Limb (tissue), 2 donors: ENCODE measurements around the gene ZNF579.
"Not testable (repeated sequence)": the region's sequence is repeated elsewhere in the genome, so short reads cannot be mapped to it uniquely, and the experiment has no call there.

ENCODE experiments used
- DNase-seq, 2 donors: peaks; one replicate each; pipeline ENCODE4 v3.0.0-alpha.2; 2016; ENCODE audit errors: extremely low spot score in 2 of 2

Gene ZNF579

DNA sequence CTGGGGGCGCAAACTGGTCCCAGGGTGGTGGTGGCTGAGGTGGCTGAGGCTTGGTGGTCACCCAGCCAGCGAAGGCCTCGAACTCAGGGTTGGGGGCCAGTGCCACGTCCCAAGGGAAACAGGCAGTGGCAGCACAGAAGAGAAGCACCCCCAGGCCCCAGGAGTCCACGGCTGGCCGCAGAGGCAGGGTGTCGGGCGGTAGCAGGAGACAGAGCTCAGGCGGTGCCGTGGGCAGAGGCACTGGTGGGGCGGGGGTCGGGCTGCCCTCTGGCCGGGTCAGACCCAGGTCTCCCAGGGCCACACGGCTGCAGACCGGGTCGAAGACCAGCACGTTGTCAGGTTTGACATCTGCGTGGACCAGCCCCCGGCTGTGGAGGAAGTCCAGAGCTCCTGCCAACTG lies 39.6 kb downstream of the ZNF579 start:
- no peak for DNase-seq

DNA sequence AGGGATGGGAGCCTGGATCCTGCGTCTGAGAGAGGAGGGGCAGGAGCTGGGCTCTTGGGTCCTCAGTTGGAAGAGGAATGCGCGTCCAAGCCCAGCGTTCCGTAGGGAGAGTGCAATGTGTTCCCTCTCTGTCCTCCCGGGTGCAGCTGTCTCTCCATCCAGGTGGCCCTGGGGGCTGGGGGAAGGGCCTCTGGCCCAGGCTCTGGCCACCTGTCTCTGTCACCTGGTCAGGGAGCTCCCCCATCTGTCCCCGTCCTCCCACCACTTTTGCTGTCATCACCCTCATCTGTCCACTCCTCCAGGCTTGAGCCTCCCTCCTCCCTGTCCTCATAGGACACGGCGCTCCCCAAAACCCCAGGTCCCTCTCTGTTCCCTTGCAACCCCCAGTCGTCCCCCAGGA lies 40.0 kb downstream of the ZNF579 start:
- DNase-seq, result no peak

DNA sequence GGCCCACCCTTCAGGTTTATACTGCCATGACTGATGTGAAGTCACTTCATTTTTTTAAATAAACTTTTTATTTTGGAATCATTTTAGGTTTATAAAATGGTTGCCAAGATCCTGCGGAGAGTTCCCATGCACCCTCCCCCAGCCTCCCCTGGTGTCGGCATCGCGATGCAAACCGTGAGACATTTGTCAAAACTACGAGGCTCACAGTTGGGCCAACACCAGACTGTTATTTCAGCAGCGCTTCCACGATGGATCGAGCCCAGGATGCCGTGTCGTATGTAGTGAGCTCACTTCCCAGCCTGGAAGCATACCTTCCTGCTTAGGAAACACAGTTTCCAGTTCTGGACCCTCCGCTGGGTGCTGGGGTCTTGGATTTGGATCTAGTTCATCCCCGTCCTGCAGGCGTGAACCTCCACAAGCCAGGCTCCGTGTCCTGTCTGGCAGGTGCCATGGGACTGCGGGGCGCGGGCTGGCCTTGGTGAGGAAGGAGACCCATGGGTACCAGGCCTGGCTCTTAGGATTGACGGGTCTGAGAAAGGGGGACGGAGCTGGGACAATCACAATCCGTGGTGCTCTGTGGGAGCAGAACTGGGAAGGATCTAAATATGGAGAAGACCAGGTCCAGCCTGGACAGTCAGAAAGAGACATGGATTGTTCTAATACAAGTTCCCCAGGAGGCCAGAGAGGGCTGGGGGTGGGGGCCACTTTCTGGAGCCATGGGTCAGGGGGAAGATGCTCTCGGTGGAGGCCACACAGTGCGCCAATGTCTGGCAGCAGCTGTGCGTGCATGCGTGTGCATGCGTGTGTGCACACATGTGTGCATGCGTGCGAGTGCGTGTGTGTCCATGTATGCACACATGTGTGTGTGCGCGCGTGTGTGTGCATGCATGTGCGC lies 41.3 kb downstream of the ZNF579 start:
- DNase-seq, result no peak

DNA sequence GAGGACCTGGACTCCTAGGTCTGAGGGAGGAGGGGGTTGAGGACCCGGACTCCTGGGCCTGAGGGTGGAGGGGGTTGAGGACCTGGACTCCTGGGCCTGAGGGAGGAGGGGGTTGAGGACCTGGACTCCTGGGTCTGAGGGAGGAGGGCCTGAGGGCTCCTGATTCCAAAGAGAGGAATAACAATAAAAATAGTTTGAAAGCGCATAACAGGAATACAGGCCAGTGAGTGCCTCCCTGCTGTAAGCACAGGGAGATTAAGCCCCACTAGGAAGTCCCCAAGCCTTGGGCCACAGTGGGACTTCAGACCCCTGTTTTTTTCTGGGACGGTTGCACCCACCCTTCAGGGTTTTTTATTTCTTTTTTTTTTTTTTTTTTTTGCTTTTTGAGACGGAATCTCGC lies 42.5 kb downstream of the ZNF579 start:
- no peak for DNase-seq

GRCh38 chr19:55537741-55538111 lies 42.9 kb downstream of the ZNF579 start:
- peak; percentile 62 to 69 for DNase-seq

DNA sequence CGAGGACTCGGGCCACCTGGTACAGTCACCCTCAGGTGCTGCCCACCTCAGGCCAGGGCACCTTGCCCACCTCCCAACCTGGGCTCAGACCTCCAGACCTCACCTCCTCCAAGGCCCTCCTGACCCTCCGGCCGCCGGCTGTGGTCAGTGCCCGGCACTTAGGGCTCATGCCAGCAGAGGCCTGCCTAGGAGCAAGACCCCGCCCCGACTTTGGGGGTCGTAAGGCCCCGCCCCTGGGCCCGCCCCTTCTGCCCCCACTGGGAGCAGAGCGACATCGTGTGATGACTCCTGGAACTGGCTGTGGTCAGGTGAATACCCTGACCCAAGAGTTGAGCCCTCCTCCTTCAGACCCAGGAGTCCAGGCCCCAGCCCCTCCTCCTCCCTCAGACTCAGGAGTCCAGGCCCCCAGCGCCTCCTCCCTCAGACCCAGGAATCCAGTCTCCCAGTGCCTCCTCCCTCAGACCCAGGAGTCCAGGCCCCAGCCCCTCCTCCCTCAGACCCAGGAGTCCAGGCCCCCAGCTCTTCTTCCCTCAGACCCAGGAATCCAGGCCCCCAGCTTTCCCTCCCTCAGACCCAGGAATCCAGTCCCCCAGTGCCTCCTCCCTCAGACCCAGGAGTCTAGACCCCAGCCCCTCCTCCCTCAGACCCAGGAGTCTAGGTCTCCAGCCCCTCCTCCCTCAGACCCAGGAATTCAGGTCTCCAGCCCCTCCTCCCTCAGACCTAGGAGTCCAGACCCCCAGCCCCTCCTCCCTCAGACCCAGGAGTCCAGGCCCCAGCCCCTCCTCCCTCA lies 43.5 kb downstream of the ZNF579 start, which contains the start of gene SBK2:
Gene SBK2, minus strand, starts transcription at position 183 of the 790 bp plus-strand sequence. CDS start 839 bp downstream, outside the sequence.
- peak in 1 of 2 donors; percentile 63 for DNase-seq

GRCh38 chr19:55536366-55536765 lies 44.3 kb downstream of the ZNF579 start:
- DNase-seq, result no peak

DNA sequence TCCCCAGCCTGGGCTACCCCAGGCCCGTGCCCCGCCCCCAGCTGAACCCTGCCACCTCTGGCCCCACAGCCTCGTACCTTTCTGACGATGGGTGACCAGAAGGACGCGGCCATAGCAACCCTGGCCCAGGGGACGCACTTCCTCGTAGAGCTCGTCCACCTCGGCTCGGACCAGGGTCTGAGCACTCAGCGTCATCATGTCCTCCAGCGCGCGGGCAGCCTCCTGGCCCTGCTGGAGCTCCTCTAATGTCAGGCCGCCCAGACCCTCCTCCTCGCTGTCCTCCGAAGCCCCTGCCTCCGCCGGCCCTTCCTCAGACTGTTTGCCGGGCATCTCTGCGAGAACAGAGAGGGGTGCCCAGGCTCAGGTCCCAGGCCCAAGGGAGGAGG lies 44.7 kb downstream of the ZNF579 start:
- no peak for DNase-seq

GRCh38 chr19:55535173-55535964 lies 45.3 kb downstream of the ZNF579 start:
- DNase-seq, result no peak

DNA sequence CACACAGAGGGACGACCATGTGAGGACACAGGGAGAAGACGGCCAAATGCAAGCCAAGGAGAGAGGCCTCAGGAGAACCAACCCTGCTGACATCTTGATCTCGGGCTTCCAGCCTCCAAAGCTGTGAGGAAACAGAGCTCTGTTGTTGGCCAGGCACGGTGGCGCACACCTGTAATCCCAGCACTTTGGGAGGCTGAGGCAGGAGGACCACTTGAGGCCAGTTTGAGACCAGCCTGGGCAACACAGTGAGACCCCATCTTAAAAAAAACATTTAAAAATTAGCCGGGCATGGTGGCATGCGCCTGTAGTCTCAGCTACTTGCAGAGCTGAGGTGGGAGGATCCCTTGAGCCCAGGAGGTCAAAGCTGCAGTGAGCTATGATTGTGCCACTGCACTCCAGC lies 46.4 kb downstream of the ZNF579 start:
- not testable (repeated sequence) for DNase-seq

- DNase-seq, result no peak
Observed at GRCh38 chr19:55530996-55531395, 49.7 kb downstream of the ZNF579 start.

DNA sequence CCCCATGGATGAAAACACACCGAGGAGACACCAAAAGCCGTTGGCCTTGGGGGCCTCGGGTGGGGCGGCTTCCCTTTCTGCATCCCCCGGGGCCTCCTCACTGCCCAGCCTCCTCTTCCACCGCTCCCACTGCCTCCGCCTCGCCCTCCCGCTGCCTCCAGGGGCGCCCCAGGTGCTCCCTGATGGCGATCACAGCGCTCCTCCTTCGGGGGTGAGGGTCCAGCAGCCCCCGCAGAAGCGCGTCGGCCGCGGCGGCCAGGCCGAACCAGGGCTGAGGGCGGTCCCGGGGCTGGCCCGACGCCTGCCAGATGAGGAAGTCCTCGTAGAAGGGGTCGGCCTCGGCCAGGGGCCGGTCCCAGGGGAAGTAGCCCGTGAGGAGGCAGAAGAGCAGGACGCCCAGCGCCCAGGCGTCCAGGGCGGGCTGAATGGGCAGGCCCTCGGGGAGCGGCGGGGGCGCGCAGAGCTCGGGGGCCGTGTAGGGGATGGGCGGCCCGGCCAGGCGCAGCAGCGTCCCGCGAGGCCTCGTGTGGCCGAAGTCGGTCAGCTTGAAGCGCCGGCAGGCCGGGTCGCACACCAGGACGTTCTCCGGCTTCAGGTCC lies 50.9 kb downstream of the ZNF579 start:
- no peak for DNase-seq

DNA sequence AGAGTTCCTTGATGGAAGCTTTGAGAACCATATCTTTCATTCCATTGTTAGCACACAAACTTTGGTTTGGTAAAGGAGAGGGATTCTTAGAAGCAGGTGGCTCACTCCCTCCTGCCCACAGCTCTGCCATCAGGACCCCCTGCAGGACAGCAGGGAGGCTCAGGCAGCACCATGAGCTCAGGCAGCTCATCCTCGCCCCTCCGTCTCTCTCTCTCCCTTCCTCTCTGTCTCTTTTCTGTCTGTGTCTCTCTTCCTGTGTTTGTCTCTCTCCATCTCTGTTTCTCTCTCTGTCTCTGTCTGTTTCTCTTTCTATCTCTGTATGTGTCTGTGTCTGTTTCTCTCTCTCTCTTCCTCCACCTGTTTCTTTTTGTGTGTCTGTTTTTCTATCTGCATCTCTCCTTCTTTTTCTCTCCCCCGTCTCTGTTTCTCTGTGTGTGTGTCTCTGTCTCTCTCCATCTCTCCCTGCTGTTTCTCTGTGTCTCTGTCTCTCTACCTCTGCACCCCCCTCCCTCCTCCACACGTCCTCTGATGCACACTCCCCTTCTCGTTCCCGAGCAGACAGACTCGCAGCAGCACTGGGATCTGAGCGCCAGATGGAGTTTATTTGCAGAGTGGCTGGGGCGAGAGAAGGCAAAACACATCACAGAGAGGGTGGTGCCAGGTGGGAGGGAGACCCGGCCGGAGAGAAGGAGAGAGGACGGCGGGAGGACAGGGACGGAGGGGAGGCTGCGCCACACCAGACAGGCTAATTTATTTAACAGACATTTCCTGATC lies 52.4 kb downstream of the ZNF579 start:
- no peak for DNase-seq

GRCh38 chr19:55527197-55528029 lies 53.2 kb downstream of the ZNF579 start:
- no peak for DNase-seq
